Measurements from ENCODE around the gene TIMM22. TPM values are rescaled to one million over a fixed set of nuclear protein-coding genes. Genes with fewer than 3 reads are reported as not detected.

TIMM22 gene
- total and polyA plus RNA-seq, 2 of the 13 experiments (the other 11 are each of a cell fraction or from before 2014, with no cell fraction given): 6.2 to 15.5 TPM

GRCh38 chr17:979539-980405 is 17.2 kb upstream of the TIMM22 start, which contains the start of gene NXN (continued):
- TF ChIP-seq, protein P1, sequence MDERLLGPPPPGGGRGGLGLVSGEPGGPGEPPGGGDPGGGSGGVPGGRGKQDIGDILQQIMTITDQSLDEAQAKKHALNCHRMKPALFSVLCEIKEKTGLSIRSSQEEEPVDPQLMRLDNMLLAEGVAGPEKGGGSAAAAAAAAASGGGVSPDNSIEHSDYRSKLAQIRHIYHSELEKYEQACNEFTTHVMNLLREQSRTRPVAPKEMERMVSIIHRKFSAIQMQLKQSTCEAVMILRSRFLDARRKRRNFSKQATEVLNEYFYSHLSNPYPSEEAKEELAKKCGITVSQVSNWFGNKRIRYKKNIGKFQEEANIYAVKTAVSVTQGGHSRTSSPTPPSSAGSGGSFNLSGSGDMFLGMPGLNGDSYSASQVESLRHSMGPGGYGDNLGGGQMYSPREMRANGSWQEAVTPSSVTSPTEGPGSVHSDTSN (CRISPR knock-in tag; IDR thresholded peaks at IDR 0.05): no peak
- TF ChIP-seq ZSCAN21 (CRISPR knock-in tag; IDR thresholded peaks at IDR 0.05; ENCODE audit: borderline replicate concordance) (peak; percentile 51; the same call in 1 of the 2 replicates), THAP11 (CRISPR knock-in tag; IDR thresholded peaks at IDR 0.05) (no peak), DNMT1 (CRISPR knock-in tag; IDR thresholded peaks at IDR 0.05) (0 out of 2 replicates have a peak, but pooled peaks have one; percentile 36), DR1 (CRISPR knock-in tag; IDR thresholded peaks at IDR 0.05) (peak; percentile 40; the same call in 1 of the 2 replicates), POLR2G (IDR thresholded peaks at IDR 0.05; ENCODE audit: low read depth, low read length) (peak; percentile 74), ZNF75D (CRISPR knock-in tag; IDR thresholded peaks at IDR 0.05; ENCODE audit: borderline replicate concordance) (no peak), POLR2A (IDR thresholded peaks at IDR 0.05; ENCODE audit: insufficient read depth in 1 of 2, low read depth in 2 of 2, low read length in 2 of 2) (peak; percentile 44 to 86), NFE2L2 (IDR thresholded peaks at IDR 0.05; ENCODE audit: low read length) (no peak), ZNF777 (CRISPR knock-in tag; IDR thresholded peaks at IDR 0.05) (peak; percentile 73), TCF12 (IDR thresholded peaks at IDR 0.05) (no peak), TCF12 (CRISPR knock-in tag; IDR thresholded peaks at IDR 0.05) (peak; percentile 9; the same call in 1 of the 2 replicates), EED (CRISPR knock-in tag; IDR thresholded peaks at IDR 0.05) (no peak), FOXO1 (CRISPR knock-in tag; IDR thresholded peaks at IDR 0.05) (no peak), ZFP1 (CRISPR knock-in tag; IDR thresholded peaks at IDR 0.05) (no peak), MXD1 (CRISPR knock-in tag; IDR thresholded peaks at IDR 0.05) (peak; percentile 79; the same call in 1 of the 2 replicates), ATF7-NPFF (CRISPR knock-in tag; IDR thresholded peaks at IDR 0.05; ENCODE audit: low read depth) (peak; percentile 79; the same call in 1 of the 2 replicates), ZMYM3 (CRISPR knock-in tag; IDR thresholded peaks at IDR 0.05) (no peak), FOXA1 (IDR thresholded peaks at IDR 0.05) (no peak), FOXA1 (CRISPR knock-in tag; IDR thresholded peaks at IDR 0.05) (no peak), GATA4 (IDR thresholded peaks at IDR 0.05; ENCODE audit: borderline replicate concordance, low read depth) (no peak), ZNF44 (CRISPR knock-in tag; IDR thresholded peaks at IDR 0.05) (no peak), ZNF335 (CRISPR knock-in tag; IDR thresholded peaks at IDR 0.05) (no peak), ISX (CRISPR knock-in tag; conservative IDR thresholded peaks at IDR 0.05) (no peak)
- TF ChIP-seq, protein P2, sequence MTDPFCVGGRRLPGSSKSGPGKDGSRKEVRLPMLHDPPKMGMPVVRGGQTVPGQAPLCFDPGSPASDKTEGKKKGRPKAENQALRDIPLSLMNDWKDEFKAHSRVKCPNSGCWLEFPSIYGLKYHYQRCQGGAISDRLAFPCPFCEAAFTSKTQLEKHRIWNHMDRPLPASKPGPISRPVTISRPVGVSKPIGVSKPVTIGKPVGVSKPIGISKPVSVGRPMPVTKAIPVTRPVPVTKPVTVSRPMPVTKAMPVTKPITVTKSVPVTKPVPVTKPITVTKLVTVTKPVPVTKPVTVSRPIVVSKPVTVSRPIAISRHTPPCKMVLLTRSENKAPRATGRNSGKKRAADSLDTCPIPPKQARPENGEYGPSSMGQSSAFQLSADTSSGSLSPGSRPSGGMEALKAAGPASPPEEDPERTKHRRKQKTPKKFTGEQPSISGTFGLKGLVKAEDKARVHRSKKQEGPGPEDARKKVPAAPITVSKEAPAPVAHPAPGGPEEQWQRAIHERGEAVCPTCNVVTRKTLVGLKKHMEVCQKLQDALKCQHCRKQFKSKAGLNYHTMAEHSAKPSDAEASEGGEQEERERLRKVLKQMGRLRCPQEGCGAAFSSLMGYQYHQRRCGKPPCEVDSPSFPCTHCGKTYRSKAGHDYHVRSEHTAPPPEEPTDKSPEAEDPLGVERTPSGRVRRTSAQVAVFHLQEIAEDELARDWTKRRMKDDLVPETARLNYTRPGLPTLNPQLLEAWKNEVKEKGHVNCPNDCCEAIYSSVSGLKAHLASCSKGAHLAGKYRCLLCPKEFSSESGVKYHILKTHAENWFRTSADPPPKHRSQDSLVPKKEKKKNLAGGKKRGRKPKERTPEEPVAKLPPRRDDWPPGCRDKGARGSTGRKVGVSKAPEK (CRISPR knock-in tag; IDR thresholded peaks at IDR 0.05; ENCODE audit: borderline replicate concordance): no peak
- TF ChIP-seq, protein P3, sequence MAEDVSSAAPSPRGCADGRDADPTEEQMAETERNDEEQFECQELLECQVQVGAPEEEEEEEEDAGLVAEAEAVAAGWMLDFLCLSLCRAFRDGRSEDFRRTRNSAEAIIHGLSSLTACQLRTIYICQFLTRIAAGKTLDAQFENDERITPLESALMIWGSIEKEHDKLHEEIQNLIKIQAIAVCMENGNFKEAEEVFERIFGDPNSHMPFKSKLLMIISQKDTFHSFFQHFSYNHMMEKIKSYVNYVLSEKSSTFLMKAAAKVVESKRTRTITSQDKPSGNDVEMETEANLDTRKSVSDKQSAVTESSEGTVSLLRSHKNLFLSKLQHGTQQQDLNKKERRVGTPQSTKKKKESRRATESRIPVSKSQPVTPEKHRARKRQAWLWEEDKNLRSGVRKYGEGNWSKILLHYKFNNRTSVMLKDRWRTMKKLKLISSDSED (CRISPR knock-in tag; IDR thresholded peaks at IDR 0.05): no peak
- TF ChIP-seq, protein P4, sequence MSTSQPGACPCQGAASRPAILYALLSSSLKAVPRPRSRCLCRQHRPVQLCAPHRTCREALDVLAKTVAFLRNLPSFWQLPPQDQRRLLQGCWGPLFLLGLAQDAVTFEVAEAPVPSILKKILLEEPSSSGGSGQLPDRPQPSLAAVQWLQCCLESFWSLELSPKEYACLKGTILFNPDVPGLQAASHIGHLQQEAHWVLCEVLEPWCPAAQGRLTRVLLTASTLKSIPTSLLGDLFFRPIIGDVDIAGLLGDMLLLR (CRISPR knock-in tag; IDR thresholded peaks at IDR 0.05): no peak
